K562 (cell line): ENCODE results near the gene HPSE2.

Source experiments
- CREB1 ChIP-seq, 2 experiments: sonication (generic) in 1 of 2; formaldehyde crosslinking in 1 of 2; IDR thresholded peaks; 2 replicates each; pipeline versions ENCODE4 v1.6.1 to v1.8.0; 2012 to 2022; ENCODE audit warnings: inconsistent platforms in 1 of 2, mild to moderate bottlenecking in 1 of 2, missing genetic modification reagents in 1 of 2, moderate library complexity in 1 of 2
- GABPA ChIP-seq: fragments of 200-800 bp; sonication (Bioruptor generic); conservative IDR thresholded peaks from 2 replicates; pipeline ENCODE4 v1.6.1; 2016; ENCODE audit warnings: low read depth, missing genetic modification characterization, missing compliant biosample characterization
- JUND ChIP-seq, 2 experiments: IDR thresholded peaks; 2 replicates in 1 of 2; 3 replicates in 1 of 2; pipeline ENCODE4 v1.6.1; 2011; ENCODE audit warnings: borderline replicate concordance in 2 of 2, low read depth in 2 of 2, low read length in 2 of 2, improper control_type of control experiment in 1 of 2, missing biosample characterization in 1 of 2, missing genetic modification characterization in 1 of 2, missing genetic modification reagents in 1 of 2
- MGA ChIP-seq: fragments of 450-650 bp; IDR thresholded peaks from 2 replicates; pipeline ENCODE4 v1.6.1; 2016; ENCODE audit warnings: mild to moderate bottlenecking, moderate library complexity
- SIRT6 ChIP-seq: IDR thresholded peaks from one replicate; pipeline ENCODE4 v1.6.1; 2012; ENCODE audit warnings: low read depth, mild to moderate bottlenecking, control low read depth, inconsistent platforms, low read length, moderate library complexity
- ZZZ3 ChIP-seq: fragments of 450-650 bp; IDR thresholded peaks from 2 replicates; pipeline ENCODE4 v1.6.1; 2016; ENCODE audit warnings: antibody characterized with exemption, mild to moderate bottlenecking, moderate library complexity

- TF ChIP-seq CREB1 (IDR thresholded peaks at IDR 0.05) = no peak
- TF ChIP-seq CREB1 (CRISPR knock-in tag; IDR thresholded peaks at IDR 0.05) = no peak
- no peak for TF ChIP-seq GABPA (tag)
- no peak for TF ChIP-seq SIRT6
- TF ChIP-seq ZZZ3 = no peak
- no peak for TF ChIP-seq JUND (IDR thresholded peaks at IDR 0.05; ENCODE audit: borderline replicate concordance, low read depth, low read length)
- no peak for TF ChIP-seq JUND (tag; IDR thresholded peaks at IDR 0.05; ENCODE audit: borderline replicate concordance, low read depth, low read length)
- no peak for TF ChIP-seq MGA
These were observed 719.3 kb downstream of the HPSE2 start for GRCh38 chr10:98516352-98516751.
